T-cell (primary cell): ENCODE results near the gene VWC2. TPM values are rescaled to one million over a fixed set of nuclear protein-coding genes. Genes with fewer than 3 reads are reported as not detected.

ENCODE experiments used
- ATAC-seq, 4 experiments: fragments of 200-7000 bp in 3 of 4; fragments of 150-1000 bp in 1 of 4; cut with Tn5 transposase; replicated peaks in 1 of 4; 1 replicate in 3 of 4; 2 replicates in 1 of 4; pipeline ENCODE4 v1.10.0; 2021; ENCODE audit warnings: moderate library complexity in 3 of 4, mild to moderate bottlenecking in 2 of 4, moderate number of reproducible peaks in 1 of 4
- CTCF ChIA-PET, 2 donors: fragments of 300-600 bp; sonication (Branson Sonifier 250); formaldehyde crosslinking; loops; one replicate each; lab custom pipeline; 2022; ENCODE audit warnings: antibody characterized with exemption in 2 of 2; lab: Charles Lee
- POLR2A ChIA-PET, 2 donors: fragments of 300-600 bp; sonication (Branson Sonifier 250); formaldehyde crosslinking; loops; one replicate each; lab custom pipeline; 2022; ENCODE audit warnings: antibody characterized with exemption in 2 of 2; lab: Charles Lee
- DNase-seq, 35 experiments: peaks; one replicate each; pipeline versions ENCODE4 v3.0.0 to v3.0.0-alpha.2; 2013 to 2023
- H3K27ac ChIP-seq: one replicate; pipeline ENCODE4 v1.5.1; 2013; ENCODE audit warnings: low read length
- H3K27me3 ChIP-seq, 2 experiments: replicated peaks in 1 of 2; 1 replicate in 1 of 2; 2 replicates in 1 of 2; pipeline versions ENCODE4 v1.6.1 to v1.7.0; 2013; ENCODE audit warnings: low read length in 1 of 2, mixed read lengths in 1 of 2; ENCODE audit not compliant: control insufficient read depth in 2 of 2, insufficient read depth in 2 of 2; ENCODE audit errors: extremely low read depth in 1 of 2
- H3K36me3 ChIP-seq, 2 donors: 1 replicate in 1 of 2; 2 replicates in 1 of 2; pipeline versions ENCODE4 v1.6.1 to v1.7.0; 2013; ENCODE audit warnings: low read length in 1 of 2; ENCODE audit not compliant: control insufficient read depth in 2 of 2, insufficient read depth in 1 of 2; ENCODE audit errors: extremely low read depth in 1 of 2
- H3K4me1 ChIP-seq, 2 experiments: 1 replicate in 1 of 2; 2 replicates in 1 of 2; pipeline versions ENCODE4 v1.6.1 to v1.7.0; 2013; ENCODE audit warnings: low read length in 2 of 2, mixed read lengths in 1 of 2; ENCODE audit not compliant: insufficient read depth in 2 of 2, control insufficient read depth in 1 of 2; ENCODE audit errors: extremely low read depth in 1 of 2
- H3K4me3 ChIP-seq, 2 donors: 1 replicate in 1 of 2; 2 replicates in 1 of 2; pipeline versions ENCODE4 v1.5.1 to v1.7.0; 2013; ENCODE audit warnings: mild to moderate bottlenecking in 2 of 2, low read length in 1 of 2, moderate library complexity in 1 of 2; ENCODE audit not compliant: control insufficient read depth in 1 of 2; ENCODE audit errors: extremely low read depth in 1 of 2
- H3K9me3 ChIP-seq: 2 replicates; pipeline ENCODE4 v1.7.0; 2013
- H3K27ac Mint-ChIP-seq, 2 donors: one replicate each; pipeline ENCODE4 v1.8.0; 2020 to 2021; ENCODE audit warnings: mild to moderate bottlenecking in 2 of 2, mixed read lengths in 2 of 2
- H3K27me3 Mint-ChIP-seq, 2 donors: one replicate each; pipeline ENCODE4 v1.8.0; 2021 to 2022; ENCODE audit warnings: mixed read lengths in 2 of 2
- H3K36me3 Mint-ChIP-seq: one replicate; pipeline ENCODE4 v1.8.0; 2021; ENCODE audit warnings: mixed read lengths
- H3K4me1 Mint-ChIP-seq, 3 donors: one replicate each; pipeline ENCODE4 v1.8.0; 2020 to 2022; ENCODE audit warnings: mixed read lengths in 3 of 3, mild to moderate bottlenecking in 1 of 3
- H3K4me3 Mint-ChIP-seq, 3 donors: one replicate each; pipeline ENCODE4 v1.8.0; 2020 to 2022; ENCODE audit warnings: mild to moderate bottlenecking in 3 of 3, mixed read lengths in 3 of 3, moderate library complexity in 3 of 3
- H3K9me3 Mint-ChIP-seq, 3 donors: one replicate each; pipeline ENCODE4 v1.8.0; 2020 to 2022; ENCODE audit warnings: mixed read lengths in 3 of 3
- WGBS: methylation state at CpG from one replicate; pipeline ENCODE4 v1.1.5; 2013; ENCODE audit warnings: missing lambda C conversion rate; ENCODE audit not compliant: insufficient coverage; 5-methylcytosine and 5-hydroxymethylcytosine counted together
- total RNA-seq, 35 experiments: library from RNA in 6 of 35; stranded (reverse) in 6 of 35; fragments of 120-200 nt in 1 of 35; gene quantifications; one replicate each; pipeline versions ENCODE4 v1.2.1 to v1.2.4 and lab custom pipeline; 2013 to 2026

VWC2 gene
- total RNA-seq, 5 donors from 2014 or later (not counting 1 experiment from before 2014, with no cell fraction given) = not detected

DNA sequence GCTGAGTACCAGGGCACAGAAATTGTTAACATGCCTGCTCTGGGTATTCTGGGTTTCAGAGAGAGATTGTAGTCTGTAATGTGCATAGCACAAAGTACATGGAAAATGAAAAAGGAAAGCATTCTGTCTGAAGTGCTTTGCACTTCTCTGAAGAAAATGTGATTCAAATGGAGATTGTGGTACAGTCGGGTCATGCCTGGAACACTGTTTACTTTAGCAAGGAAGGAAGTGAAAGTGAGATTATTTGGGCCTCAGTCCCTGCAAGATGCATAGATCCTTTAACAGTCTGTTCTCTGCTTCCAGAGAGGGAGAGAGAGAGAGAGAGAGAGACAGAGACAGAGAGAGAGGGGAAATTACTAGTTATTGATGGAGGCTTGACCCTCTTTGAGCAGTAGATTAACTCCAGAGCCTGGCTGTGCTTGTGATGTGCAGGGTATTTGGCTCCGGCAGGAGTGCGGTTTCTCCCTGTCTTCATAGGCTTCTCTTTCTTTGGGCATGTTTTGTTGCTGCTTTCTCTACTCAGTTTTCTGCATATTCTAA lies 5.4 kb downstream of the VWC2 start:
- 65% methylated on average over 3 of the region's 3 CpGs for WGBS
- DNase-seq = no peak
- no peak for ATAC-seq
- H3K4me1 Mint-ChIP-seq = peaks cover 0 to 4% (median 3%) of the 10 kb centered on the region in 3 donors
- H3K4me3 Mint-ChIP-seq = no peak overlapping the region
- Histone ChIP-seq H3K36me3 (no peaks in the 10 kb centered on the region), H3K4me1 (no peaks in the 10 kb centered on the region), H3K4me3 (no peak overlapping the region), H3K9me3 (no peaks in the 10 kb centered on the region), H3K27ac (no peak overlapping the region), H3K27me3 (peaks cover 13 to 19% of the 10 kb centered on the region in 2 experiments)
- CTCF ChIA-PET = no interaction called here
- POLR2A ChIA-PET = no interaction called here
- H3K9me3 Mint-ChIP-seq = peaks cover 0 to 5% (median 0%) of the 10 kb centered on the region in 3 donors
- H3K27ac Mint-ChIP-seq = no peak overlapping the region
- no peaks in the 10 kb centered on the region for H3K36me3 Mint-ChIP-seq
- peaks cover 34 to 38% of the 10 kb centered on the region in 2 donors for H3K27me3 Mint-ChIP-seq

GRCh38 chr7:49780953-49781352 lies 7.5 kb downstream of the VWC2 start:
- Histone ChIP-seq H3K27me3 (peaks cover 4 to 10% of the 10 kb centered on the region in 2 experiments), H3K4me1 (no peaks in the 10 kb centered on the region), H3K36me3 (no peaks in the 10 kb centered on the region), H3K27ac (no peak overlapping the region), H3K9me3 (no peaks in the 10 kb centered on the region), H3K4me3 (no peak overlapping the region)
- no peak for DNase-seq
- ChIA-PET POLR2A (no interaction called here), CTCF (no interaction called here)
- WGBS = no CpG with 5 or more reads among the region's 1 CpG
- Mint-ChIP-seq H3K4me3 (no peak overlapping the region), H3K27ac (no peak overlapping the region), H3K4me1 (peaks cover 0 to 2% (median 0%) of the 10 kb centered on the region in 3 donors), H3K9me3 (peaks cover 0 to 5% (median 0%) of the 10 kb centered on the region in 3 donors), H3K27me3 (peaks cover 30 to 31% of the 10 kb centered on the region in 2 donors), H3K36me3 (no peaks in the 10 kb centered on the region)
- ATAC-seq = no peak

DNA sequence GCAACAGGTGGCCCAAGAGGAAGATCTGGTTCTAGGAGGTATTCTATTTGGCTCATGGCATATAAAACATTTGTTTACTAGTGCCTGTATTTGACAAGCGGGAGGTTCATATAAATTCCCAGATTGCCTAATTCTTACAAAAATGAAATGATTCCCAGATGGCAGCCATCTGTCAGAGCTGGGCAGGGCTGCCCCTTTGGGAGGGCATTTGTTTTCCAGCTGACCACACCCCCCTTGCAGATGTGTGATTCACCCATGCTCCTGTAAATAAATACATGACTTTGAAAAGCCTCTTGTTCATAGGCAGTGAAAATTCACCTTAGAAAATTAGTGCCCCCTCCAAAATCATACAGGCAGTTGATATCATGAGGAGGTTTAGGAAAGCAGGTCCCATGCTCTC lies 8.6 kb downstream of the VWC2 start:
- ChIA-PET CTCF (no interaction called here), POLR2A (no interaction called here)
- Histone ChIP-seq H3K4me3 (no peak overlapping the region), H3K9me3 (no peaks in the 10 kb centered on the region), H3K27ac (no peak overlapping the region), H3K36me3 (no peaks in the 10 kb centered on the region), H3K27me3 (peaks cover under 1 to 2% of the 10 kb centered on the region in 2 experiments), H3K4me1 (no peaks in the 10 kb centered on the region)
- peaks cover 21 to 26% of the 10 kb centered on the region in 2 donors for H3K27me3 Mint-ChIP-seq
- H3K4me1 Mint-ChIP-seq = no peaks in the 10 kb centered on the region
- no CpG with 5 or more reads among the region's 1 CpG for WGBS
- no peak overlapping the region for H3K4me3 Mint-ChIP-seq
- DNase-seq = no peak
- H3K9me3 Mint-ChIP-seq = peaks cover 0 to 5% (median 3%) of the 10 kb centered on the region in 3 donors
- ATAC-seq = no peak
- no peak overlapping the region for H3K27ac Mint-ChIP-seq
- H3K36me3 Mint-ChIP-seq = no peaks in the 10 kb centered on the region

- POLR2A ChIA-PET = no interaction called here
Measured at GRCh38 chr7:49783446-49783845, 10.0 kb downstream of the VWC2 start.

GRCh38 chr7:49787980-49788379 lies 14.5 kb downstream of the VWC2 start:
- H3K27me3 ChIP-seq = peaks cover 0 to 3% of the 10 kb centered on the region in 2 experiments
- CTCF ChIA-PET = no interaction called here
- ATAC-seq = no peak
- H3K27ac ChIP-seq = no peak overlapping the region
- POLR2A ChIA-PET = no interaction called here
- H3K27ac Mint-ChIP-seq = no peak overlapping the region
- no peaks in the 10 kb centered on the region for H3K9me3 ChIP-seq
- no peak overlapping the region for H3K4me3 Mint-ChIP-seq
- no peak overlapping the region for H3K4me3 ChIP-seq
- no peak for DNase-seq
- no peaks in the 10 kb centered on the region for H3K36me3 ChIP-seq
- peaks cover 0 to 11% (median 3%) of the 10 kb centered on the region in 3 donors for H3K9me3 Mint-ChIP-seq
- WGBS = 72% methylated on average over 5 of the region's 5 CpGs
- H3K36me3 Mint-ChIP-seq = no peaks in the 10 kb centered on the region
- no peaks in the 10 kb centered on the region for H3K4me1 ChIP-seq
- no peaks in the 10 kb centered on the region for H3K4me1 Mint-ChIP-seq
- no peaks in the 10 kb centered on the region for H3K27me3 Mint-ChIP-seq

More at GRCh38 chr7:49783446-49783845, 10.0 kb downstream of the VWC2 start:
- Mint-ChIP-seq H3K27me3 (peaks cover 12 to 20% of the 10 kb centered on the region in 2 donors), H3K9me3 (peaks cover 0 to 8% (median 3%) of the 10 kb centered on the region in 3 donors), H3K4me3 (no peak overlapping the region), H3K36me3 (no peaks in the 10 kb centered on the region), H3K4me1 (no peaks in the 10 kb centered on the region), H3K27ac (no peak overlapping the region)
- ATAC-seq = no peak
- DNase-seq = no peak
- Histone ChIP-seq H3K27ac (no peak overlapping the region), H3K36me3 (no peaks in the 10 kb centered on the region), H3K27me3 (peaks cover 0 to 3% of the 10 kb centered on the region in 2 experiments), H3K4me3 (no peak overlapping the region), H3K4me1 (no peaks in the 10 kb centered on the region), H3K9me3 (no peaks in the 10 kb centered on the region)
- CTCF ChIA-PET = no interaction called here
- WGBS = 74% methylated on average over 4 of the region's 7 CpGs

DNA sequence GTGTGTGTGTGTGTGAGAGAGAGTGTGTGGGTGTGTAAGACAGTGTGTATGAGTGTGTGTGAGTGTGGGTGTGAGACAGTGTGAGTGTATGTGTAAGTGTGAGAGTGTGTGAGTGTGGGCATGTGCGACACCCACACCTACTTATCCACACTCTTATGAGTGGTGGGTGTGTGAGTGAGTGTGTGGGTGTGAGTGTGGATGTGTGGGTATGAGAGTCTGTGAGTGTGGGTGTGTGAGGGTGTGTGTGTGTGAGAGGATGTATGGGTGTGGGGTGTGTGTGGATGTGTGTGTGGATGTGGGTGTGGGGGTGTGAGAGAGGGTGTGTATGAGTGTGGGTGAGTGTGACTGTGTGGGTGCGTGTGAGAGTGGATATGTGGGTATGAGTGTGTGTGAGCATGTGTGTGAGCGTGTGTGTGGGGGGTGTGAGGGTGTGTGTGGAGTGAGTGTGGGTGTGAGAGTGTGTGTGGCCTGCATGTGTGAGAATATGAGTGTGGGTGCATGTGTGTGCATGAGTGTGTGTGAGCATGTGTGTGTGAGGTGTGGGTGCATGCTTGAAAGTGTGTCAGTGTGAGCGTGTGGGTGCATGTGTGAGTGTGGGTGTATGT lies 15.1 kb downstream of the VWC2 start:
- Mint-ChIP-seq H3K36me3 (no peaks in the 10 kb centered on the region), H3K4me3 (no peak overlapping the region), H3K9me3 (peaks cover 0 to 11% (median 3%) of the 10 kb centered on the region in 3 donors), H3K4me1 (no peaks in the 10 kb centered on the region), H3K27ac (no peak overlapping the region), H3K27me3 (no peaks in the 10 kb centered on the region)
- no peak overlapping the region for H3K27ac ChIP-seq
- ATAC-seq (no peak), DNase-seq (no peak)
- no peaks in the 10 kb centered on the region for H3K9me3 ChIP-seq
- H3K36me3 ChIP-seq = no peaks in the 10 kb centered on the region
- ChIA-PET CTCF (no interaction called here), POLR2A (no interaction called here)
- WGBS = 87% methylated on average over 3 of the region's 4 CpGs
- peaks cover 0 to 3% of the 10 kb centered on the region in 2 experiments for H3K27me3 ChIP-seq
- no peaks in the 10 kb centered on the region for H3K4me1 ChIP-seq
- no peak overlapping the region for H3K4me3 ChIP-seq
